Peyer's patch (tissue), 4 donors: ENCODE measurements around the gene GC.

Source experiments
- CTCF ChIP-seq, 6 experiments: fragments of 450-650 bp in 4 of 6; fragments of 200-600 bp in 2 of 6; sonication (generic) in 1 of 6; IDR thresholded peaks; one replicate each; pipeline ENCODE4 v1.5.1; 2017 to 2019; ENCODE audit warnings: antibody characterized with exemption in 6 of 6, mild to moderate bottlenecking in 3 of 6, moderate library complexity in 1 of 6
- POLR2A ChIP-seq, 2 donors: fragments of 450-650 bp; IDR thresholded peaks; one replicate each; pipeline ENCODE4 v1.5.1; 2017; ENCODE audit warnings: antibody characterized with exemption in 2 of 2, mild to moderate bottlenecking in 2 of 2, moderate library complexity in 2 of 2

DNA sequence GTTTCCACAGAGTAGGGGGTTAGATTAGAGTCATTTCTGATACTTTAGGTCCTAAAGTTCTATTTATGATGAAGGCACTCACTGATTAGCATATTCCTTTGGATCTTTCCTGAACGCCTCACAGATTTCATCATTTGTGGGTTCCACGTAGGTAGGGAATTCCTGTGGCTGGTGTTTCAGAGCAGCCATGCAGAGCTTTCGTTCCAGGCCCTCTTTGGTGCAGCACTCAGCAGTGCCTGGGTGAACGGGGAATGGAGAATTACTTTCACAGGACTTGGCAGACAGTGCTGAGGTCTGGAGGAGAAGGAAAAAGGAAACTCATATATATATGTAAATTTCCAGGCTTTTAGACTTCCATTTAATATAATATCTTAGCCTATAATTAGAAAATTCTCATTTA is 18.5 kb downstream of the GC start:
- TF ChIP-seq CTCF (IDR thresholded peaks at IDR 0.05) (no peak), POLR2A (IDR thresholded peaks at IDR 0.05) (no peak)
